ENCODE measurements around the gene OPN1SW.

The OPN1SW gene

DNA sequence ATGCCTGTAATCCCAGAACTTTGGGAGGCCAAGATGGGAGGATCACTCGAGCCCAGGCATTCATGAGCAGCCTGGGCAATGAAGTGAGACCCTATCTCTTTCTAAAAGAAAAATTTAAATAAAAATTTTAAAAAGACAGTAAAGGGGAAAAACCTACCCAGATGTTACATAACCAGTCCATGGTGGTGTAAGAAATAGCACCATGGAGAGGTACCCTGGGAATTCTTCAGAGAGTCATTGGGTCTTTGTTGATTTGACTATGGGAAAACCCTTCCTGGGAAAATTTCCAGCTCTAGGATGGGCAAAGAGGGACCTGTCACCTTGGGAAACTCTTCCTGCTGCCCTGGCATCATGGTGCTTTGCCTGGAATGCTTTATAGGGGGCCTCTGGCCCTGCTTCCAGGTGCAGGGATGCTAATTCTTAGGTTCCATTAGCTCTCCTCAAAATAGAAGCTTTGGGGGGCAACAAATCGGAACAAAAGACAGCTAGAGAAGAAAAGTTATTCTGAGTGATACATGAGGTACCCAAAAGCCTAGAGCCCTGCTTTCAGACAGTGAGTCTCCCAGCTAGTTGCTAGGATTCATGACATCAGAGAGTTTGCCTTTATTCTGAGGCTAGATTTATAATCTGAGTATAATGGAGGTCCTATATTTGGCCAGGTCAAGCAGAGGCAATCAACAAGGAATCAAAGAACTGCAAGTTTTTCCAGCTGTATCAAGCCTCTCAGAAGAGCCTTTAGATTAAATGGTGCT lies 26.2 kb upstream of the OPN1SW start:
- TF ChIP-seq, protein P1, sequence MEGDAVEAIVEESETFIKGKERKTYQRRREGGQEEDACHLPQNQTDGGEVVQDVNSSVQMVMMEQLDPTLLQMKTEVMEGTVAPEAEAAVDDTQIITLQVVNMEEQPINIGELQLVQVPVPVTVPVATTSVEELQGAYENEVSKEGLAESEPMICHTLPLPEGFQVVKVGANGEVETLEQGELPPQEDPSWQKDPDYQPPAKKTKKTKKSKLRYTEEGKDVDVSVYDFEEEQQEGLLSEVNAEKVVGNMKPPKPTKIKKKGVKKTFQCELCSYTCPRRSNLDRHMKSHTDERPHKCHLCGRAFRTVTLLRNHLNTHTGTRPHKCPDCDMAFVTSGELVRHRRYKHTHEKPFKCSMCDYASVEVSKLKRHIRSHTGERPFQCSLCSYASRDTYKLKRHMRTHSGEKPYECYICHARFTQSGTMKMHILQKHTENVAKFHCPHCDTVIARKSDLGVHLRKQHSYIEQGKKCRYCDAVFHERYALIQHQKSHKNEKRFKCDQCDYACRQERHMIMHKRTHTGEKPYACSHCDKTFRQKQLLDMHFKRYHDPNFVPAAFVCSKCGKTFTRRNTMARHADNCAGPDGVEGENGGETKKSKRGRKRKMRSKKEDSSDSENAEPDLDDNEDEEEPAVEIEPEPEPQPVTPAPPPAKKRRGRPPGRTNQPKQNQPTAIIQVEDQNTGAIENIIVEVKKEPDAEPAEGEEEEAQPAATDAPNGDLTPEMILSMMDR (IDR thresholded peaks at IDR 0.05): no peak

- TF ChIP-seq, protein P1 (IDR thresholded peaks at IDR 0.05): no peak
Observed at GRCh38 chr7:128801003-128801402, 25.4 kb upstream of the OPN1SW start.

- TF ChIP-seq, protein P1 (IDR thresholded peaks at IDR 0.05): no peak
Observed at GRCh38 chr7:128800567-128800966, 25.0 kb upstream of the OPN1SW start.

DNA sequence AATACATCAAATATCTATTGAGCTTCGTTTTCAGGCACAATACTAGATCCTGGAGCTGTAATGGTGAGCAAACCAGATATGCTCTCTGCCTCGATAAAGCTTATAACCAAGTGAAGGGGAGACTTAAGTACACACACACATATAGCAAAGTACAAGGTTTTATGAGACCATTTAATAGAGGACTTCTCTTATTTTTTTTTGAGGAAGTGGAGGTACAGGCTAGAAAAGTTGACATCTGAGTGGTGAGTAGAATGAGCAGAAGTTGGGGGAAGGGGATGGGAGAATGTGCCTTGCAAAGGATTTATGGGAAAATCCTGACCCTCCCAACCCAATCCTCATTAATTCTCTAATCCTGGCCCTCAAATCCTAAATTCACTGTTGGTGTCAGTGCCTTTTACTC lies 23.9 kb upstream of the OPN1SW start:
- TF ChIP-seq, protein P1 (IDR thresholded peaks at IDR 0.05): no peak

DNA sequence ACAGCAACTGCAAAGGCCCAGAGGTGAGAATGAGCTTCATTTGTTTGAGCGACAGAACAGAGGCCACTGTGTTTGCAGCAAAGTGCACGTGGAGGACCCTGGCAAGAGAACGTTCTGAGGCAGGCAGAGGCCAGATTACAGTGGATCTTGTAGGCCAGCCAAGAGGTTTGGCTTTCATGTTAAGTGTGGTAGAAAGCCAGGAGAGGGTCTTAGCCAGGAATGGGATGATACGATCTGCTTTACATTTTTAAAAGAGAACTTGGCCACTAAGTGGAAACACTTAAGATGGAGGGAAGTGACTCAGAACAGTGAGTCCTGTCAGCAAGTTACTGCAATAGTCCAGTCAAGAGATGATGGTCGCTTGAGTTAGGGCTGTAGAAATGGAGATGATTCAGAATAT lies 20.7 kb upstream of the OPN1SW start:
- TF ChIP-seq, protein P1 (IDR thresholded peaks at IDR 0.05): no peak

- TF ChIP-seq, protein P1 (IDR thresholded peaks at IDR 0.05): no peak
Observed at GRCh38 chr7:128795129-128795528, 19.5 kb upstream of the OPN1SW start.

DNA sequence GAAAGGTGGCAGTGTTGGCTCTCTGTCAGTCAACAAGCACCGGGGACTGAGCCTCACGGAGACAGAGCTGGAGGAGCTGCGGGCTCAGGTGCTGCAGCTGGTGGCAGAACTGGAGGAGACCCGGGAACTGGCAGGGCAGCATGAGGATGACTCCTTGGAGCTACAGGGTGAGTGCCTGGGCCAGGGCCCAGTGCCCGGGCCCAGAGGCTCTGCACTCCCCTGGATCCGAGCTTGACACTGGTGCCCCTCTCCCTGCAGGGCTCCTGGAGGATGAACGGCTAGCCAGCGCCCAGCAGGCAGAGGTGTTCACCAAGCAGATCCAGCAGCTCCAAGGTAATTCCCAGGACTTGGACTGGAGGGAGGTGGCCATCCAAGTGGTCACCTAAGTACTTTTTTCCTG lies 18.8 kb upstream of the OPN1SW start:
- TF ChIP-seq, protein P1 (IDR thresholded peaks at IDR 0.05): no peak

GRCh38 chr7:128794020-128794419 lies 18.4 kb upstream of the OPN1SW start:
- TF ChIP-seq, protein P1 (IDR thresholded peaks at IDR 0.05): no peak
